Trophoblast cell (in vitro differentiated cells and primary cell): ENCODE results near the gene CTXND1.

Experiments used
- DNase-seq, 2 donors: peaks; one replicate each; pipeline ENCODE4 v3.0.0-alpha.2; 2016
- H2AFZ ChIP-seq: 2 replicates; pipeline ENCODE4 v1.6.1; 2013; ENCODE audit warnings: low read length, moderate library complexity, mild to moderate bottlenecking; ENCODE audit not compliant: insufficient read depth, poor library complexity
- H2AK5ac ChIP-seq: 2 replicates; pipeline ENCODE4 v1.6.1; 2013; ENCODE audit warnings: mild to moderate bottlenecking, low read length
- H2BK120ac ChIP-seq: 2 replicates; pipeline ENCODE4 v1.6.1; 2013; ENCODE audit warnings: low read length, mild to moderate bottlenecking, moderate library complexity; ENCODE audit not compliant: insufficient read depth, poor library complexity
- H2BK12ac ChIP-seq: 2 replicates; pipeline ENCODE4 v1.6.1; 2013; ENCODE audit warnings: mild to moderate bottlenecking, low read length, moderate library complexity
- H2BK5ac ChIP-seq: 2 replicates; pipeline ENCODE4 v1.6.1; 2013; ENCODE audit warnings: low read length, low read depth, moderate library complexity, mild to moderate bottlenecking; ENCODE audit not compliant: poor library complexity
- H3K14ac ChIP-seq: 2 replicates; pipeline ENCODE4 v1.6.1; 2013; ENCODE audit warnings: mild to moderate bottlenecking, low read length
- H3K18ac ChIP-seq: 2 replicates; pipeline ENCODE4 v1.6.1; 2013; ENCODE audit warnings: mild to moderate bottlenecking, low read length
- H3K23ac ChIP-seq: 2 replicates; pipeline ENCODE4 v1.6.1; 2013; ENCODE audit warnings: low read length
- H3K27ac ChIP-seq: 2 replicates; pipeline ENCODE4 v1.5.1; 2013; ENCODE audit warnings: low read depth, mild to moderate bottlenecking, inconsistent platforms, low read length, moderate library complexity
- H3K27me3 ChIP-seq: 2 replicates; pipeline ENCODE4 v1.6.1; 2013; ENCODE audit warnings: inconsistent platforms, mild to moderate bottlenecking, low read length, moderate library complexity; ENCODE audit not compliant: insufficient read depth
- H3K36me3 ChIP-seq, 2 experiments: 1 replicate in 1 of 2; 2 replicates in 1 of 2; pipeline ENCODE4 v1.6.1; 2013; ENCODE audit warnings: low read length in 2 of 2, mild to moderate bottlenecking in 2 of 2, moderate library complexity in 1 of 2; ENCODE audit not compliant: insufficient read depth in 2 of 2, control insufficient read depth in 1 of 2
- H3K4ac ChIP-seq: 2 replicates; pipeline ENCODE4 v1.6.1; 2013; ENCODE audit warnings: low read depth, mild to moderate bottlenecking, low read length, moderate library complexity
- H3K4me1 ChIP-seq, 2 experiments: 1 replicate in 1 of 2; 2 replicates in 1 of 2; pipeline ENCODE4 v1.6.1; 2013; ENCODE audit warnings: low read length in 2 of 2, mild to moderate bottlenecking in 2 of 2, moderate library complexity in 1 of 2; ENCODE audit not compliant: insufficient read depth in 2 of 2, control insufficient read depth in 1 of 2
- H3K4me2 ChIP-seq: 2 replicates; pipeline ENCODE4 v1.6.1; 2013; ENCODE audit warnings: inconsistent platforms, mild to moderate bottlenecking, low read length, moderate library complexity
- H3K4me3 ChIP-seq: 2 replicates; pipeline ENCODE4 v1.5.1; 2013; ENCODE audit warnings: mild to moderate bottlenecking, low read depth, low read length, inconsistent platforms
- H3K79me1 ChIP-seq: one replicate; pipeline ENCODE4 v1.6.1; 2013; ENCODE audit warnings: low read length
- H3K79me2 ChIP-seq: 2 replicates; pipeline ENCODE4 v1.6.1; 2013; ENCODE audit warnings: low read length, mild to moderate bottlenecking; ENCODE audit not compliant: control insufficient read depth, insufficient read depth, poor library complexity
- H3K9ac ChIP-seq: 2 replicates; pipeline ENCODE4 v1.6.1; 2013; ENCODE audit warnings: mild to moderate bottlenecking, low read length
- H3K9me3 ChIP-seq: 2 replicates; pipeline ENCODE4 v1.6.1; 2013; ENCODE audit warnings: low read depth, mild to moderate bottlenecking, control low read depth, inconsistent platforms, low read length; ENCODE audit not compliant: insufficient read depth
- H4K12ac ChIP-seq: 2 replicates; pipeline ENCODE4 v1.6.1; 2013; ENCODE audit warnings: low read depth, mild to moderate bottlenecking, low read length, moderate library complexity
- H4K8ac ChIP-seq: 2 replicates; pipeline ENCODE4 v1.6.1; 2013; ENCODE audit warnings: low read depth, mild to moderate bottlenecking, low read length, moderate library complexity
- H4K91ac ChIP-seq: one replicate; pipeline ENCODE4 v1.6.1; 2013; ENCODE audit warnings: low read depth, mild to moderate bottlenecking, low read length, moderate library complexity
- WGBS: extraction: QIAGEN DNeasy Blood & Tissue Kit; methylation state at CpG from one replicate; pipeline ENCODE4 v1.1.7; 2013; ENCODE audit warnings: missing lambda C conversion rate; ENCODE audit not compliant: insufficient read length, insufficient coverage; ENCODE audit errors: extremely low coverage; 5-methylcytosine and 5-hydroxymethylcytosine counted together

CTXND1 gene

GRCh38 chr15:80163897-80164296, 88.1 kb downstream of the CTXND1 start:
- no peak for DNase-seq
- no CpG with 5 or more reads among the region's 1 CpG for WGBS
- Histone ChIP-seq H3K23ac (no peak overlapping the region), H2BK120ac (no peak overlapping the region), H4K91ac (no peak overlapping the region), H3K27ac (no peak overlapping the region), H3K27me3 (no peaks in the 10 kb centered on the region), H2AFZ (no peak overlapping the region), H3K36me3 (peaks cover 0 to 6% of the 10 kb centered on the region in 2 experiments), H3K79me1 (no peaks in the 10 kb centered on the region), H4K12ac (no peak overlapping the region), H3K18ac (no peak overlapping the region), H3K4me1 (peaks cover 9 to 11% of the 10 kb centered on the region in 2 experiments), H2BK5ac (no peak overlapping the region), H2AK5ac (no peak overlapping the region), H3K14ac (no peak overlapping the region), H3K4me3 (no peak overlapping the region), H3K9ac (no peak overlapping the region), H3K9me3 (no peaks in the 10 kb centered on the region), H3K4me2 (no peak overlapping the region), H4K8ac (no peak overlapping the region), H3K79me2 (no peaks in the 10 kb centered on the region), H2BK12ac (no peak overlapping the region), H3K4ac (no peak overlapping the region)

GRCh38 chr15:80163217-80163616, 88.8 kb downstream of the CTXND1 start:
- no peaks in the 10 kb centered on the region for H3K9me3 ChIP-seq
- H3K27ac ChIP-seq, result no peak overlapping the region
- no peak overlapping the region for H3K4ac ChIP-seq
- no peak overlapping the region for H2BK120ac ChIP-seq
- H2BK5ac ChIP-seq, result no peak overlapping the region
- H3K4me3 ChIP-seq, result no peak overlapping the region
- no peak overlapping the region for H2AFZ ChIP-seq
- no peak overlapping the region for H3K4me2 ChIP-seq
- H4K12ac ChIP-seq, result no peak overlapping the region
- H4K91ac ChIP-seq, result no peak overlapping the region
- no peak overlapping the region for H3K18ac ChIP-seq
- H3K4me1 ChIP-seq, result peaks cover 9 to 11% of the 10 kb centered on the region in 2 experiments
- no peaks in the 10 kb centered on the region for H3K27me3 ChIP-seq
- no peak overlapping the region for H3K23ac ChIP-seq
- H3K79me2 ChIP-seq, result no peaks in the 10 kb centered on the region
- no peak for DNase-seq
- WGBS, result no CpG with 5 or more reads among the region's 5 CpGs
- no peaks in the 10 kb centered on the region for H3K79me1 ChIP-seq
- peaks cover 0 to 6% of the 10 kb centered on the region in 2 experiments for H3K36me3 ChIP-seq
- no peak overlapping the region for H3K9ac ChIP-seq
- H3K14ac ChIP-seq, result no peak overlapping the region
- H2BK12ac ChIP-seq, result no peak overlapping the region
- H2AK5ac ChIP-seq, result no peak overlapping the region
- H4K8ac ChIP-seq, result no peak overlapping the region

- Histone ChIP-seq H2AFZ (no peak overlapping the region), H3K14ac (no peak overlapping the region)
Observed at GRCh38 chr15:80162059-80162554, 89.9 kb downstream of the CTXND1 start.

GRCh38 chr15:80161468-80162016, 90.5 kb downstream of the CTXND1 start:
- no peak for DNase-seq
- Histone ChIP-seq H3K4ac (no peak overlapping the region), H3K4me3 (no peak overlapping the region), H3K36me3 (peaks cover 0 to 3% of the 10 kb centered on the region in 2 experiments), H3K27me3 (no peaks in the 10 kb centered on the region), H3K79me2 (no peaks in the 10 kb centered on the region), H3K18ac (no peak overlapping the region), H4K91ac (no peak overlapping the region), H3K9me3 (no peaks in the 10 kb centered on the region), H2BK12ac (no peak overlapping the region), H3K14ac (no peak overlapping the region), H4K8ac (no peak overlapping the region), H2AK5ac (no peak overlapping the region), H3K4me1 (peaks cover 9 to 14% of the 10 kb centered on the region in 2 experiments), H3K9ac (no peak overlapping the region), H3K4me2 (no peak overlapping the region), H2BK120ac (no peak overlapping the region), H3K27ac (no peak overlapping the region), H3K79me1 (no peaks in the 10 kb centered on the region), H2BK5ac (no peak overlapping the region), H3K23ac (no peak overlapping the region), H2AFZ (no peak overlapping the region), H4K12ac (no peak overlapping the region)
- WGBS, result no CpG with 5 or more reads among the region's 6 CpGs

More at GRCh38 chr15:80162059-80162554, 89.9 kb downstream of the CTXND1 start:
- Histone ChIP-seq H4K8ac (no peak overlapping the region), H2AK5ac (no peak overlapping the region), H4K91ac (no peak overlapping the region), H2BK5ac (no peak overlapping the region), H3K27me3 (no peaks in the 10 kb centered on the region), H4K12ac (no peak overlapping the region), H3K27ac (no peak overlapping the region), H2BK12ac (no peak overlapping the region), H3K9me3 (no peaks in the 10 kb centered on the region), H3K4me2 (no peak overlapping the region), H3K9ac (no peak overlapping the region), H3K4me3 (no peak overlapping the region), H2BK120ac (no peak overlapping the region), H3K36me3 (peaks cover 0 to 3% of the 10 kb centered on the region in 2 experiments), H3K23ac (no peak overlapping the region), H3K79me2 (no peaks in the 10 kb centered on the region), H3K18ac (no peak overlapping the region), H3K79me1 (no peaks in the 10 kb centered on the region), H3K4me1 (peaks cover 9 to 12% of the 10 kb centered on the region in 2 experiments), H3K4ac (no peak overlapping the region)
- DNase-seq, result no peak
- no CpG with 5 or more reads among the region's 6 CpGs for WGBS
